Activated CD8-positive, alpha-beta memory T cell treated with anti-CD3 and anti-CD28 coated beads for 24 hours (primary cell): ENCODE measurements around the gene USP53.
"Not testable (repeated sequence)": the region's sequence is repeated elsewhere in the genome, so short reads cannot be mapped to it uniquely, and the experiment has no call there.

Experiments used
- DNase-seq: peaks from one replicate; pipeline ENCODE4 v3.0.0-alpha.2; 2020

The USP53 gene

DNA sequence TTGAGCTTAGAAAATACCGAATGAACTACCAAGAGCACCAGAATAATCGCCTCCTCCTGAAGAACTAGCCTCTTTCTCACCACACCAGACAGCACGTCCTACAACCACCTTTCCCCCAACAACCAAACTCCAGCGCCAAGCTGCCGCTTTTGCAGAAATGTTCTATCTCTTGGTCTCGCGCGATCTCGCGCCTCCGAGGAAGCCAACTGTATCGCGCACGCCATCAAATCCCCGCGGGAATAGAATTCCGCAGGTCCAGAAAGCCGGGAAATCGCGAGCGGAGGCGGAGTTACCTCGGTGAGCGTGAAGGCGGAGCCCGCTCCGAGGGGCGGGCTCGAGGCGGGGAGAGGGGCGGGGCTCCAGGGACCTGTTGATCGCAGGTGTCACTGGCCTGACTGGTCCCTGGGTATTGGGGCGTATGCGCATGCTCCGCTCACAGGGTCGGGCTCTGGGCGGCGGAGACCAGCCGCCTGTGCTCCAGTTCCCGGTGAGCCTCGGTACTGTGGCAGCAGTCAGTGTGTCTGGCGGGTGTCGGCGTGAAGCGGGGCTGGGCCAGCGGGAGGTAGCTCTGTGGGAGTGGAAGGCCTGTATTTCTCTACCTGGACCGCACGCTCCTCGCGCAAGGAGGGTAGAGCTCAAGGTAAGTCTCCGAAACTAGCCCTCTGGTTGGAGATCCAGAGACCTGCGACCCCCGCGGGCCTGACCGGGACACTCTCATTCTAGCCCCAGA lies at the start of gene USP53:
TSS of gene USP53 (plus strand) at position 480 of the 730 bp plus-strand sequence. CDS start 27,047 bp downstream, outside the sequence.
- peak; percentile 99 for DNase-seq

DNA sequence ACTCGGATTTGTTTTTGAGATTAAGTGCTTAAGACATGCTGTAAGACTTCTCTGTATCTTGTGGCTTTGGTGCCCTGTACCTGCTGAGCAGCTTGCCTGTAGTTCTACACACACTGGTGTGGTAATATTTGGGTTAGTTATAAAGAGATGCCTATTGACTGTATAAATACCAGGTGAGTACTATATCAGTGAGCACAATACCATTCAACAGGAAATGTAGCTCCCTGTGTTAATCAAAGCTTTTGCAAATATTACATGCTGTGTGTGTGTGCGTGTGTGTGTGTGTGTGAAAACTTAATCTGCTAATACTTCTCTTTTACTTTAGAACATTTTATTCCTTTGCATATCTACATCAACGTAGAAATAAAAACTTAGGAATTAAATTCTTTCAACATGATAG lies 46.7 kb upstream of the USP53 start:
- DNase-seq = no peak

DNA sequence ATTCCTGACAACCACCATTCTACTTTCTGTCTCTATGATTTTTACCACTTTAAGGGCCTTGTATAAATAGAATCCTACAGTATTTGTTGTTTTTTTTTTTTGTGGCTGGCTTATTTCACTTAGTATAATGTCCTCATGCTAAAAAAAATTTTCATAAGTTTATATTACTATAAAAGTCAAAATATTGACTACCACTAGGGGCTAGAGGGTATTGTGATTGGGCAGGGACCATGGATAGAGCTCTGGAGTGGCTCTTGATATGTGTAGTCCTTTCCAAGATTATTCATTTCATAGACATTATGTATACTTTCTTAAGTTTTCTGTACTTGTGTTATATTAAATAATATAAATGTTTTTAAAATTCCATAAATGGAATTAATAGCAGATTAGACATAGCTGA lies 42.3 kb upstream of the USP53 start:
- no peak for DNase-seq

DNA sequence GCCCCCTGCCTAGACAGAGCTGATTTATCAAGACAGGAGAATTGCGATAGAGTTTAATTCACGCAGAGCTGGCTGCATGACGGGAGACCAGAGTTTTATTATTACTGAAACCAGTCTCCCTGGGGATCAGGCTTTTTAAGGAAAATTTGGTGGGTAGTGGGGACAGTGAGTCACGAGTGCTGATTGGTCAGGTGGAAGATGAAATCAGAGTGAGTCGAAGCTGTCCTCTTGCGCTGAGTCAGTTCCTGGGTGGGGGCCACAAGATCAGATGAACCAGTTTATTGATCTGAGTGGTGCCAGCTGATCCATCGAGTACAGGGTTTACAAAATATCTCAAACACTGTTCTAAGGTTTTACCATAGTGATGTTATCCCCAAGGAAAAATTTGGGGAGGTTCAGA lies 40.3 kb upstream of the USP53 start:
- no peak for DNase-seq

DNA sequence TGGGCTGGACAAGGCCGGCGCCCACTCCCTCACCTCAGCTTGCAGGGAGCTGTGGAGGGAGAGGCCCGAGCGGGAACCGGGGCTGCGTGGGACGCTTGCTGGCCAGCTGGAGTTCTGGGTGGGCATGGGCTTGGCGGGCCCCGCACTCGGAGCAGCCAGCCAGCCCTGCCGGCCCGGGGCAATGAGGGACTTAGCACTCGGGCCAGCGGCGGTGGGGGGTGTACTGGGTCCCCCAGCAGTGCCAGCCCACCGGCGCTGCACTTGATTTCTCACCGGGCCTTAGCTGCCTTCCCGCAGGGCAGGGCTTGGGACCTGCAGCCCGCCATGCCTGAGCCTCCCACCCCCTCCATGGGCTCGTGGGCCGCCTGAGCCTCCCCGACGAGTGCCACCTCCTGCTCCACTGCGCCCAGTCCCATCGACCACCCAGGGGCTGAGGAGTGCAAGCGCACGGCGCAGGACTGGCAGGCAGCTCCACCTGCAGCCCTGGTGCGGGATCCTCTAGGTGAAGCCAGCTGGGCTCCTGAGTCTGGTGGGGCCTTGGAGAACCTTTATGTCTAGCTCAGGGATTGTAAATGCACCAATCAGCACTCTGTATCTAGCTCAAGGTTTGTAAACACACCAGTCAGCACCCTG lies 38.7 kb upstream of the USP53 start:
- DNase-seq = not testable (repeated sequence)

DNA sequence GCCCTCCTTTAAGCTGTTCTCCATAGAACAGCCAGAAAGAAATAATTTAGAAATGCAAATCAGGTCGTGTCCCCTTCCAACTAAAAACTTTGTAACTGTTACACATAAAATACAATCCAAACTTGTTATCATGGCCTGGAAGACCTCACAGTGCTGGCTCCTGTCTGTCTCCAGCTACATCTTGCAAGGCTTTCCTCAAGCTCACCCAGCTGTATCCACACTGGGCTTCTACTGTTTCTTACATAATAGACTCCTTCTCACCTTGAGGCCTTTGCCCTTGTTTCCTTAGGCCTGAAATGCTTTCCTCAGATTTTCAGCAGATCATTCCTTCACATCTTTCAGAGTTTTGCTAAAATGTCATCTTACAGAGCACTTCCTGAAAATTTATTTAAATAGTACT lies 33.5 kb upstream of the USP53 start:
- DNase-seq = no peak

DNA sequence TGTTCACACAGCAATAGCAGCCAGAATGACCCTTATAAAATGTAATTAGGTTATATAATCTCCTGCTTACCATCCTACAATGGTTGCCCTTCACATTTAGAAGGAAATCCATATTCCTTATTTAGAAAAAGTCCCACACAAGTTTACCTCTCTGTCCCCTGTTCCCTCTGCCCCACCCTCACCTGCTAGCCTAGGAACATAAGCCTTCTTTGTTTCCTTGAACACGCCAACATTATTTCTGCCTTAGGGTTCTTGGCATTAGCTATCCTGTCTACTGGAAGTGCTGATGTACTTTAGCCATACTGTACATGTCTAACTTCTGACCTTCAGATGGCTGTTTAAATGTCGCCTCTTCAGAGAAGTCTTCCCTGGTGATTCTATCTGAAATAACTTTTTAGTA lies 28.4 kb upstream of the USP53 start:
- no peak for DNase-seq

DNA sequence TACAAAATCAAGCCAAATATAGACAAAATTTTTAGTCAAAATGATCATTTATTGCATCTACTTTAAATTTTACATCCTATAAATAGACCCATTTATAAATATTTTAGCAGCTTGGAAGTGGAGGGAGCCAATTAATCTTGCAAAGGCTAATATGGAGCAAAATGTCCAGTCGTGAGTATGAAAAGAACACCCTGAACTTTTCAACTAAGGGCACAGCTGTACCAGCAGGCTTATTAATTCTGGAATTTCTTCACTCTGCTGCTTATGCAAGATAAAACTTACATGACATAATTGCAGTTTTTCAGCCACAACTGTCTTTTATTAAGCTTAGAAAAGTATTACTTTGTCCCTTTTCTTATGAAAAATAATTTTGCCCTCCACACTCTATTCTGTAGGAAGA lies 22.9 kb upstream of the USP53 start:
- no peak for DNase-seq

DNA sequence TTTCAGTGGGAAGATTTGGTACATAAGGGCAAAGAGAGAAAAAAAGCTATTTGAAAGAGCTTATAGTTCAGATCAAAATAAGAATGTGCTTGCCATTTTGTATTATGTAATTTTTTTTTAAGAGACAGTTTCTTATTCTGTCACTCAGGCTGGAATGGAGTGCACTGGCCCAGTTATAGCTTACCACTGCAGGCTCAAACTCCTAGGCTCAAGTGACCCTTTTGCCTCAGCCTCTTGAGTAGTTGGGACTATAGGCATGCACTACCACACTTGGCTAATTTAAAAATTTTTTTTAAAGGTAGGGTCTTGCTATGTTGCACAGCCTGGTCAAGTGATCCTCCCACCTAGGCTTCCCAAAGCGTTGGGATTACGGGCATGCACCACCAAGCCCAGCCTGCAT lies 22.2 kb upstream of the USP53 start:
- no peak for DNase-seq

DNA sequence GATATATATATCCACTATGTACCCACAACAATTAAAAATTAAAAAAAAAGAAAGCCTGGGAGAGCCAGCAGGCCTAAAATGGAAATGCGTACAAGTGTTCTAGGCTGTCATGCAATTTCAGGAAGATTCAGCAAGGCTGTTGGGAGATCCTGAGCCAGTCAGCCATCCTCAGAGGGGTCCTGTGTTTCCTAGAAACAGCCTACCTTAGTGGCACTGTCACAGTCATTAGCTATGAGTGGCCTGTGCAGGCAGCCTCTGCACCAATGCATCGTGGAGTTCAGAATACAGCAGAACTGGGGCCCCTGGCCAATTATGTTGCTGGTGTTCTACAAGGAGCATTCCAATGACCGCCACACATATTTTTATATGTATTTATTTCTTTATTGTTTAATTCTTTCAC lies 21.0 kb upstream of the USP53 start:
- DNase-seq = no peak

DNA sequence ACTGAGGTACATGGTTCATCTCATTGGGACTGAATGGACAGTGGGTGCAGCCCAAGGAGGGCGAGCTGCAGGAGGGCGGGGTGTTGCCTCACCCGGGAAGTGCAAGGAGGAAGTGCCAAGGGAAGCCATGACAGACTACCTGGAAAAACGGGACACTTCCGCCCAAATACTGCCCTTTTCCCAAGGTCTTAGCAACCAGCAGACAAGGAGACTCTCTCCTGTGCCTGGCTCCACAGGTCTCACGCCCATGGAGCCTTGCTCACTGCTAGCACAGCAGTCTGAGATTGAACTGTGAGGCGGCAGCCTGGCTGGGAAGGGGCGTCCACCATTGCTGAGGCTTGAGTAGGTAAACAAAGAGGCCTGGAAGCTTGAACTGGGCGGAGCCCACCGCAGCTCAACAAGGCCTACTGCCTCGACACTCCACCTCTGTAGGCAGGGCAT lies 14.7 kb upstream of the USP53 start:
- no peak for DNase-seq

DNA sequence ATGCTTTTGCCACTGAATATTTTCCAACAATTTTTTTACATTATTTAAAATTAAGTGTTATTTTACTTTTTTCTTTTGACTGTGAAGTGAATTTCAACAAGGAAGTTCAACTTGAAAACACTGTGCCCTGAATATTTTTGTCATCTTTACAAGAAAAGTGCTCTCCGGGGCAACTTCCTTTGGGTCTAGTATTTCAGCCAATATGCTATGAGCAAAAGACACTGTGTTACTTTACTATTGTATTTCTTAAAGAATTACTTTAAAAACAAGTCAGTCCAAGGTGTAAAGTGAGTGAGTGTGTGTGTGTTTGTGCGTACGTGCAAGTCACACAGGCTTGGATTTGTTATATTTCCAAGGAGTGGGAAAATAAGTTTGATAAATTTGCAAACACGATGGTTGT lies 7.6 kb upstream of the USP53 start:
- no peak for DNase-seq

DNA sequence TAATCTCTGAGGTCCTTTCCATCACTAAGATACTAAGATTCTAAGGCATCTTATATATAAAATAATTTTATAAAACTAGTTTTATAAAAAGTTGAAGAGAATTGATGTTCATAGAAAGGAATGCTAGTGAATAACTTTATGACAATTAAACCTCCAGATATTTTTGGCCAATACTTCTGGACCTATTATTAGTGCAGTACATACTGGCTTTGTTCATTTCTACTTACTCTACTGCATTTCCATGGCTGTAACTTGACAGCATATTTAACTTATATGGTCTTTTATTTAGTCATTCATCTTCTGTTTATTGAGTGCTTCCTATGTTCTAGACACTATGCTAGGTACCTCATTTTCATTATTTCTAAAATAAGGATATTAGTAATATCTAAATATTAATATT lies 6.8 kb upstream of the USP53 start:
- no peak for DNase-seq

DNA sequence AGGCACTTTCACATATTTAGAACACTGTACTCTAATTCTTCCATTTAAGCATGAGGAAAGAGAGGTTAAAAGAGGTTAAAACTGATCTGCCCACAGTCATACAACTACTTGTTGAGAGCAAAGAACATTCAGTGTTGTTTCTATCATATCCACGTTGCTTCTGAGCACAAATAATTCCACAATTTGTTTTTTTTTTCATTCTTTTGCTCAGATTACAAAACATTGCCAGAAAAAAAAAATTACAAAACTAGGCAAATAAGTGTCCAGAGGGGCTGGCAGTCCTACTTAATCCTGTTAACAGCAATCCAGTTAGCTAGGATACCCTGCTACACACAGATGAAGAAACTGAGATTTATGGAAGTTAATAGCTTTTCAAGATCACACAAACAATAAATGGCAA lies 6.3 kb upstream of the USP53 start:
- DNase-seq = no peak

DNA sequence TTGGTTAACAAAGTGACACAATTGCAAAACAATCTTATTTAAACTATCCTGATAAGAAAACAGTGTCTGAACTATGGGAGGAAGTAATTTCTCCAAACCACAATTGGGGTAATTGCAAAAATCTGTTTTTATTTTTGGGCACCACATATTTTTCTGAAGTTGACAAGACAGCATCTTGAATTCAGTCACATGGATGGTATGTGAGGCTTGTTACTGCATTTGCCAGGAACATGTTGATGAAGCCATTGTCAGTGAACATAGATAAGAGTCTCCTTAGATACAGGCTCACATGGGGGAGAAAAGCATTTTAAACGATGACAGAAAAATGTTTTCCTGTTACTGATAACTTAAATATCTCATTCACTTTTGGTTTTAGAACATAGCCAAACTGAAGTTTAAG lies 5.5 kb upstream of the USP53 start:
- no peak for DNase-seq

DNA sequence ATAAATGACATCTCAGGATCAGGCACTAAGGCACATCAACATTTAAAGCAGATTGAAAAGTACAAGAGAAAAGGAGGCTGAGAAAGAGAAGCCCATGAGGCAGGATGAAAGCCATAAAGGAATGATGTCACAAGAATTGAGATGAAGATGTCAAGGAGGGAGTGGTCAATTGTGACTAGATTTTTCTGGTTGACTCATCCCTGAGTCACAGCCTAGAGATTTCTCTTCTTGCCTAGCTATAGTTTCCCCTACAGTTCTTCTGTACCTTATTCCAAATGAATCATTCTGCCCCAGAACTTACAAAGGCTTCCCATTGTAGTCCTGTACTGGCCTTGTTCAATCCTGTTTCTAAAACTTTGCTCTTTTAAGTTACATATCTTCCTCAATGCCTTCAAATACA lies 3.4 kb upstream of the USP53 start:
- no peak for DNase-seq

DNA sequence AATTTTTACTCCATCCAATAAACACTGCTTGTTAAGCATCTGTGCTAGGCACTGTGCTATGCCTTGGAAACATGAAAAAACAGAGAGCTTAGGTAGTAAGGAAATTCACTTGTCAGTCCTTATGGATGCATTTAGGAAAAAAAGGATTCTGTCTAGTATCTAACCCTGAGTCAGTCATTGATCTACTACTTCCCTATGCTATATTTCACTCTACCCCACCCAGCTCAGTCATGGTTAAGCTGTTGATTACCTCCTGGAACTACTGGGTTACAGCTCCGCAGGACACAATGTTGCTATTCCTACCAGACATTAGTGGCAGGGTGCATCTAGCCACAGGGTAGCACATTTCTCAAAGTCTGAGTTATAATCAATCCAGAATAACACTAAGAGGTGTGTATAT lies 2.9 kb upstream of the USP53 start:
- no peak for DNase-seq

DNA sequence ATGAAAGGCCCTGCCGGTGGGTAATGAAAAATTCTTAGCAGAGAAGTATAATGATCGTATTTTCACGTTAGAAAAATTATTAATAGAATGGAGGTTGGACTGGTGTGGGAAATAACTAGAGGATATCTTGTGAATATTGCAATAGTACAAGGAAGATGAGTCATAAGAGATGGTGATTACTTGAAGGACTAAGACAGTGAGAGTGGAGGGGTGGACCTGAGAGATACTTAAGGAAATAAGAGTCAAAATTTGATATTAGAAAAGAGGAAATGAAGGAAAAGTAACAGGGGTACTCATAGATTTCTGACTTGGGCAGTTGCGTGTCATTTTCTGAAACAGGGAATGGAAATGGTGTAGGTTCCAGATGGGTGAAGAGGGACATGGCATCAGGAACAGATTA lies 1.7 kb upstream of the USP53 start:
- no peak for DNase-seq

DNA sequence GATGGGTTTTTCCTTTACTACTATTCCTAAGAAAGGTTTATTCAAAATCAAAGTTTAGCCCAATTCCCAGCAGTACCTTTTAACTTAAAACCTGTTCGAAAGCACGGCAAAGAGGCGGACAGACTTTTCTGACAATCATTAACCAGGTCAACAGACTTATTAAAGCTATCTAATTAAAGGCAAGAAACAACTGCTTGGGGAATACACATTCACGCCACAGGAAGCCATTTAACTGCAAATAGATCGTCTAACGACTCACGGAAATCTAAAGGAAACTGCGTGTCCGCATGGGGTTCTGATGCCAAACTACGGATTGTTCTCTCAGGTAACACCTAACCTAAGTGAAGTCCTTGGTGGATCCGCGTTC lies 663 bp upstream of the USP53 start:
- no peak for DNase-seq

DNA sequence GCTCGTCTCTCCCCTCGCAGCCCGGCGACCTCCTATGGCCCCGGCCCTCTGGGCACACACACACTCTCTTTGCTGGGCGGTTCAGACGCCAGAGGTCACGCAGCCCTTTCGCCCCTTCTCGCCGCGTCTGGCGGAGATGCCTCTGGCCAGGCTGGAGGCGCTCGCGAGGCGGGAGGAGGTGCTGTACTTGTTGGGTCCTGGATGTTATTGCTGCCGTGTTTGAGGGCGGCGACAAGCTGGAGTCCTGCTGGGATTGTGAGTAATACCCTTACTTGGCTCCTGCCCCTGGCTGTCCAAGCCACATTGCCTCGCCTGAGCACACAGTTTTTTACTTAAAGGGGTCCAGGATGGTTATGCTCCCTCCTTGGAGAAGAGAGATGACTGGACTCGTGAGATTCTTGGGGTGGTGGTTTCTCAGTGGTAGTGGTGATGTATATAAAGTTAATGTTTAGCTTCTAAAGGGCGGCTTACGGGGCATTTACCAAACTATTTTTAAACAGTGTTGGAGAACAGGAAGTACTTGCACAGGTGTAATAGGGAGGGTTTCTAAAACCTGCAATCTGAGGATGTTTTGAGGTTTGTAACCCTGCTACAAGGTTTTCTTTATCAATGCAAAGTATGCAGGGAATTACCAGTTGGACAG lies 572 bp downstream of the USP53 start:
- DNase-seq = no peak

DNA sequence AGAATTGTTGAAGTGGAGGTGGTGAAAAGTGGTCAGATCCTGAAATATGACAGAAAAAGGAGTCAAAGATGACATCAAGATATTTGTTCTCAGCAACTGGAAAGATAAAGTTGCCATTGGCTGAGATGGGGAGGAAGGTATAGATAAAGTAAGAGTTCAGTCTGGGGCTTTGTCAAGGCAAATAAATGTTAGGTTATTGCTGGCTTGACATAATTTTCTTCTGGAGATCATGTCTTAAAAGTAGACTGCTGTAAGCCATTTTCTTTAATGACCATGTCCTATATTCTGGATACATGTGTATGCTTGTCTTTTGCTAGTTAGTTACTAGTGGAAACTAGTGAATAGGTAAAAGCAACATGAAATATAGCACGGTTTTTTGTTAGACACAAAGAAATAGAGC lies 5.6 kb downstream of the USP53 start:
- no peak for DNase-seq

DNA sequence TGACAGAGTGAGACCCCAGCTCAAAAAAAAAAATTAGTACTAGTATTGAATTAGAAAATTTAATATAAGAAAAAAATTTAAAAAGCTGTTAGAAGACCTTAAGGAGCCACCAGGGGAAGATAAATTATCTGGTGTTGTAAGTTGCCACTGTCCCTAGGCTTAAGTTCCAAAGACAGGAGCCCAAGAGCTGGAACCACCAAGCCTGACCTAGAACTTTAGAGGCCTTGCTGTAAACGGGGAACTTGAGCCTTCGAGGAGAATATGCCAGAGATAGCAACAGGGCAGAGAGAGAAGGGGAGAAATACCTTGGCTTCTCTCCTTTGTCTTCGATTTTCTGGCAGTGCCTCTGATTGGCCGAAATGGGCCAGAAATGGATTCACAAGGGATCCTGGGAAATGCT lies 8.9 kb downstream of the USP53 start:
- no peak for DNase-seq

DNA sequence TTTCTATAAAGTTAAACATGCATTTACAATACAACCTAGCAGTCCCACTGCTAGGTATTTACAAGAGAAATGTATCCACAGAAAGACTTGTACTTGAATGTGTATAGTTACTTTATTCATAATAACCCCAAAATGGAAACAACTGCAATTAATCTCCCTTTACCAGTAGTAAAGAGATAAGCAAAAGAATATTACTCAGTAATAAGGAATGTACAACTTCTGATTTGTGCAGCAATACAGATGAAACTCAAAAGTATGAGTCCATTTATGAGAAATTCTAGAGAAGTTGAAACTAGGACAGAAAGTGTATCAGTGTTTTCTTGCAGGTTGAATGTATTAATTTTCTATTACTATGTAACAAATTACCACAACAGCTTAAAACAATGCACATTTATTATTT lies 15.2 kb downstream of the USP53 start:
- no peak for DNase-seq

DNA sequence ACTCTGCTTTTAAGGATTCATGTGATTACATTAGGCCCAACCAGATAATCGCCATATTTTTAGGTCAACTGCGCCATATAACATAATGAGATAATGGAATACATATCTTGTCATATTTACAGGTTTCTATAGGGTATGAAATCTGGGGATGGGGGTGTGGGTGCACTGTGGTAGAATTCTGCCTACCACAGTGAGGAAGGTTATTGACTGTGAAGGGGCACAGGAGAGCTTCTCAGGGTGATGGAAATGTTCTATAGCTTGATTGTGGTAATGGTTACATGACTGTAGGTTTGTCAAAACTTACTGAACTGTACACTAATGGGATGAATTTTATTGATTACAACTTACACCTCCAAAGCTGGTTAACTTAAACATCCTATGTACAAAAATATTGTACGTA lies 15.9 kb downstream of the USP53 start:
- no peak for DNase-seq
